Loucy (cell line): ENCODE data around the gene STPG2.

ENCODE experiments used
- EZH2phosphoT487 ChIP-seq: fragments of 200-600 bp; IDR thresholded peaks from 2 replicates; pipeline ENCODE4 v1.6.1; 2018; ENCODE audit warnings: antibody characterized with exemption, mild to moderate bottlenecking, moderate library complexity, borderline replicate concordance
- TF ChIP-seq, protein P1 (sequence below): fragments of 200-600 bp; sonication (generic); conservative IDR thresholded peaks from 2 replicates; pipeline ENCODE4 v1.5.1; 2014; ENCODE audit warnings: mild to moderate bottlenecking, antibody characterized with exemption, low read length

DNA sequence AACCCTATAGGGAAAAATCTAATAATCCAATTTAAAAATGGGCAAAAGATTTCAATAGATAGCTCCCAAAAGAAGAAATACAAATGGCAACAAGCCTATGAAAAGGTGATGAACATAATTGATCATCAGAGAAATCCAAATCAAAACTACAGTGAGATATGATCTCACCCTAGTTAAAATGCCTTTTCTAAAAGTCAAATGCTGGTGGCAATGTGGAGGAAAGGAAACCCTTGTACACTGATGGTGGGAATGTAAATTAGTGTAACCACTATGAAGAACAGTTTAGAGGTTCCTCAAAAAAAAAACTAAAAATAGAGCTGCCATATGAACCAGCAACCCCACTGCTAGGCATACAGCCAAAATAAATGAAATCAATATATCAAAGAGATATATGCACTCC is 44.5 kb downstream of the STPG2 start:
- TF ChIP-seq, protein P1, sequence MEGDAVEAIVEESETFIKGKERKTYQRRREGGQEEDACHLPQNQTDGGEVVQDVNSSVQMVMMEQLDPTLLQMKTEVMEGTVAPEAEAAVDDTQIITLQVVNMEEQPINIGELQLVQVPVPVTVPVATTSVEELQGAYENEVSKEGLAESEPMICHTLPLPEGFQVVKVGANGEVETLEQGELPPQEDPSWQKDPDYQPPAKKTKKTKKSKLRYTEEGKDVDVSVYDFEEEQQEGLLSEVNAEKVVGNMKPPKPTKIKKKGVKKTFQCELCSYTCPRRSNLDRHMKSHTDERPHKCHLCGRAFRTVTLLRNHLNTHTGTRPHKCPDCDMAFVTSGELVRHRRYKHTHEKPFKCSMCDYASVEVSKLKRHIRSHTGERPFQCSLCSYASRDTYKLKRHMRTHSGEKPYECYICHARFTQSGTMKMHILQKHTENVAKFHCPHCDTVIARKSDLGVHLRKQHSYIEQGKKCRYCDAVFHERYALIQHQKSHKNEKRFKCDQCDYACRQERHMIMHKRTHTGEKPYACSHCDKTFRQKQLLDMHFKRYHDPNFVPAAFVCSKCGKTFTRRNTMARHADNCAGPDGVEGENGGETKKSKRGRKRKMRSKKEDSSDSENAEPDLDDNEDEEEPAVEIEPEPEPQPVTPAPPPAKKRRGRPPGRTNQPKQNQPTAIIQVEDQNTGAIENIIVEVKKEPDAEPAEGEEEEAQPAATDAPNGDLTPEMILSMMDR = no peak
- TF ChIP-seq EZH2phosphoT487 = no peak
